CD4-positive, CD25-positive, alpha-beta regulatory T cell (primary cell): ENCODE data around the gene ZNF408. TPM values are rescaled to one million over a fixed set of nuclear protein-coding genes. Genes with fewer than 3 reads are reported as not detected.

Source experiments
- ATAC-seq, 2 donors: fragments of 150-1000 bp; cut with Tn5 transposase; one replicate each; pipeline ENCODE4 v1.10.0; 2021; ENCODE audit warnings: low read depth in 2 of 2, moderate number of reproducible peaks in 2 of 2, moderate library complexity in 1 of 2
- DNase-seq, 3 donors: peaks; one replicate each; pipeline versions ENCODE4 v3.0.0 to v3.0.0-alpha.2; 2012 to 2022; ENCODE audit warnings: mixed read lengths in 1 of 3
- H3K27ac ChIP-seq: one replicate; pipeline ENCODE4 v1.7.0; 2013; ENCODE audit warnings: mild to moderate bottlenecking, low read length; ENCODE audit not compliant: insufficient read depth, poor library complexity, severe bottlenecking
- H3K27me3 ChIP-seq: one replicate; pipeline ENCODE4 v1.7.0; 2013; ENCODE audit warnings: low read length; ENCODE audit not compliant: control insufficient read depth, insufficient read depth
- H3K36me3 ChIP-seq: one replicate; pipeline ENCODE4 v1.7.0; 2013; ENCODE audit warnings: mild to moderate bottlenecking, low read length, moderate library complexity; ENCODE audit not compliant: control insufficient read depth, insufficient read depth
- H3K4me1 ChIP-seq: 2 replicates; pipeline ENCODE4 v1.7.0; 2013; ENCODE audit warnings: mild to moderate bottlenecking, low read length; ENCODE audit not compliant: insufficient read depth, control insufficient read depth, poor library complexity, severe bottlenecking
- H3K4me3 ChIP-seq: one replicate; pipeline ENCODE4 v1.7.0; 2013; ENCODE audit warnings: low read depth, mild to moderate bottlenecking, low read length, moderate library complexity
- H3K9me3 ChIP-seq, 2 experiments: 1 replicate in 1 of 2; 2 replicates in 1 of 2; pipeline ENCODE4 v1.7.0; 2013; ENCODE audit warnings: low read length in 2 of 2, mild to moderate bottlenecking in 1 of 2, moderate library complexity in 1 of 2; ENCODE audit not compliant: control insufficient read depth in 2 of 2
- H3K27ac Mint-ChIP-seq, 3 donors: one replicate each; pipeline ENCODE4 v1.8.0; 2020 to 2022; ENCODE audit warnings: mild to moderate bottlenecking in 3 of 3, mixed read lengths in 3 of 3, moderate library complexity in 2 of 3
- H3K27me3 Mint-ChIP-seq: one replicate; pipeline ENCODE4 v1.8.0; 2022; ENCODE audit warnings: mild to moderate bottlenecking, mixed read lengths
- H3K36me3 Mint-ChIP-seq: one replicate; pipeline ENCODE4 v1.8.0; 2020; ENCODE audit warnings: mixed read lengths
- H3K4me1 Mint-ChIP-seq, 4 donors: one replicate each; pipeline ENCODE4 v1.8.0; 2020 to 2022; ENCODE audit warnings: mixed read lengths in 4 of 4, mild to moderate bottlenecking in 1 of 4
- H3K4me3 Mint-ChIP-seq, 4 donors: one replicate each; pipeline ENCODE4 v1.8.0; 2020 to 2022; ENCODE audit warnings: mild to moderate bottlenecking in 4 of 4, mixed read lengths in 4 of 4, moderate library complexity in 3 of 4
- H3K9me3 Mint-ChIP-seq, 7 donors: one replicate each; pipeline ENCODE4 v1.8.0; 2020 to 2022; ENCODE audit warnings: mixed read lengths in 7 of 7, mild to moderate bottlenecking in 3 of 7, moderate library complexity in 2 of 7
- polyA plus RNA-seq, 4 donors: library from polyadenylated mRNA; unstranded; fragments of 300-500 nt; fragmentation: Illumina TruSeq; gene quantifications; one replicate each; pipeline ENCODE4 v1.2.3, GENCODE V29; 2021
- total RNA-seq: library from RNA; stranded (reverse); gene quantifications from one replicate; pipeline ENCODE4 v1.2.3, GENCODE V29; 2022

The ZNF408 gene
- total and polyA plus RNA-seq, 5 donors from 2014 or later = 6.3 to 12.9 (median 8.4) TPM

GRCh38 chr11:46681814-46682213, 19.0 kb upstream of the ZNF408 start:
- ATAC-seq = no peak
- Histone ChIP-seq H3K4me3 (no peak overlapping the region), H3K36me3 (peaks cover 83% of the 10 kb centered on the region), H3K27me3 (no peaks in the 10 kb centered on the region), H3K9me3 (no peaks in the 10 kb centered on the region), H3K4me1 (no peaks in the 10 kb centered on the region), H3K27ac (no peak overlapping the region)
- no peaks in the 10 kb centered on the region for H3K27me3 Mint-ChIP-seq
- peaks cover 21% of the 10 kb centered on the region for H3K36me3 Mint-ChIP-seq
- H3K27ac Mint-ChIP-seq = peak overlapping the region in 1 of 3 donors; percentile 38
- no peak for DNase-seq
- H3K4me1 Mint-ChIP-seq = peaks cover 0 to 8% (median 4%) of the 10 kb centered on the region in 4 donors
- no peak overlapping the region for H3K4me3 Mint-ChIP-seq
- H3K9me3 Mint-ChIP-seq = peaks cover 0 to 2% (median 0%) of the 10 kb centered on the region in 7 donors

GRCh38 chr11:46682773-46683752, 17.8 kb upstream of the ZNF408 start:
- Mint-ChIP-seq H3K4me3 (no peak overlapping the region), H3K27me3 (no peaks in the 10 kb centered on the region), H3K9me3 (no peaks in the 10 kb centered on the region), H3K4me1 (peaks cover 0 to 6% (median 3%) of the 10 kb centered on the region in 4 donors), H3K36me3 (peaks cover 17% of the 10 kb centered on the region), H3K27ac (no peak overlapping the region)
- ATAC-seq (no peak), DNase-seq (no peak)
- no peaks in the 10 kb centered on the region for H3K9me3 ChIP-seq
- no peak overlapping the region for H3K27ac ChIP-seq
- no peak overlapping the region for H3K4me3 ChIP-seq
- H3K36me3 ChIP-seq = peaks cover 84% of the 10 kb centered on the region
- no peaks in the 10 kb centered on the region for H3K27me3 ChIP-seq
- no peaks in the 10 kb centered on the region for H3K4me1 ChIP-seq

GRCh38 chr11:46684367-46684766, 16.5 kb upstream of the ZNF408 start:
- ATAC-seq (no peak), DNase-seq (no peak)
- H3K9me3 ChIP-seq = no peaks in the 10 kb centered on the region
- H3K27ac ChIP-seq = no peak overlapping the region
- H3K4me3 ChIP-seq = no peak overlapping the region
- peaks cover 14% of the 10 kb centered on the region for H3K36me3 Mint-ChIP-seq
- H3K27me3 Mint-ChIP-seq = no peaks in the 10 kb centered on the region
- H3K4me1 ChIP-seq = no peaks in the 10 kb centered on the region
- no peaks in the 10 kb centered on the region for H3K27me3 ChIP-seq
- H3K27ac Mint-ChIP-seq = no peak overlapping the region
- no peak overlapping the region for H3K4me3 Mint-ChIP-seq
- H3K4me1 Mint-ChIP-seq = peaks cover 0 to 11% (median 5%) of the 10 kb centered on the region in 4 donors
- H3K36me3 ChIP-seq = peaks cover 80% of the 10 kb centered on the region
- H3K9me3 Mint-ChIP-seq = no peaks in the 10 kb centered on the region

GRCh38 chr11:46686886-46687795, 13.7 kb upstream of the ZNF408 start:
- H3K4me3 ChIP-seq = no peak overlapping the region
- H3K4me1 ChIP-seq = no peaks in the 10 kb centered on the region
- peaks cover 72% of the 10 kb centered on the region for H3K36me3 ChIP-seq
- no peak overlapping the region for H3K4me3 Mint-ChIP-seq
- no peaks in the 10 kb centered on the region for H3K27me3 ChIP-seq
- peaks cover 0 to 18% (median 5%) of the 10 kb centered on the region in 4 donors for H3K4me1 Mint-ChIP-seq
- DNase-seq = no peak
- no peaks in the 10 kb centered on the region for H3K27me3 Mint-ChIP-seq
- peak overlapping the region; percentile 2 to 72 (median 54) for H3K27ac Mint-ChIP-seq
- no peaks in the 10 kb centered on the region for H3K9me3 ChIP-seq
- no peaks in the 10 kb centered on the region for H3K9me3 Mint-ChIP-seq
- H3K36me3 Mint-ChIP-seq = peaks cover 15% of the 10 kb centered on the region
- H3K27ac ChIP-seq = no peak overlapping the region
- no peak for ATAC-seq

- peak overlapping the region in 2 of 3 donors; percentile 51 to 56 for H3K27ac Mint-ChIP-seq
- Histone ChIP-seq H3K27me3 (no peaks in the 10 kb centered on the region), H3K36me3 (peaks cover 81% of the 10 kb centered on the region), H3K4me3 (no peak overlapping the region), H3K4me1 (peaks cover 10% of the 10 kb centered on the region), H3K27ac (no peak overlapping the region), H3K9me3 (no peaks in the 10 kb centered on the region)
- no peak for ATAC-seq
- peaks cover 20% of the 10 kb centered on the region for H3K36me3 Mint-ChIP-seq
- peaks cover 0 to 25% (median 8%) of the 10 kb centered on the region in 4 donors for H3K4me1 Mint-ChIP-seq
- no peaks in the 10 kb centered on the region for H3K27me3 Mint-ChIP-seq
- peak overlapping the region in 1 of 4 donors; percentile 15 for H3K4me3 Mint-ChIP-seq
- no peak for DNase-seq
- H3K9me3 Mint-ChIP-seq = no peaks in the 10 kb centered on the region
Observed at GRCh38 chr11:46690702-46691101, 10.1 kb upstream of the ZNF408 start.

- Mint-ChIP-seq H3K4me3 (no peak overlapping the region), H3K27me3 (no peaks in the 10 kb centered on the region), H3K27ac (no peak overlapping the region), H3K4me1 (peaks cover 0 to 41% (median 9%) of the 10 kb centered on the region in 4 donors), H3K9me3 (no peaks in the 10 kb centered on the region), H3K36me3 (peaks cover 20% of the 10 kb centered on the region)
- Histone ChIP-seq H3K4me1 (peaks cover 19% of the 10 kb centered on the region), H3K27me3 (no peaks in the 10 kb centered on the region), H3K27ac (no peak overlapping the region), H3K4me3 (no peak overlapping the region), H3K36me3 (peaks cover 75% of the 10 kb centered on the region), H3K9me3 (no peaks in the 10 kb centered on the region)
- no peak for ATAC-seq
- no peak for DNase-seq
Observed at GRCh38 chr11:46692450-46692849, 8.4 kb upstream of the ZNF408 start.

- DNase-seq (no peak), ATAC-seq (no peak)
- Mint-ChIP-seq H3K27ac (peak overlapping the region in 1 of 3 donors; percentile 14), H3K9me3 (no peaks in the 10 kb centered on the region), H3K36me3 (peaks cover 18% of the 10 kb centered on the region), H3K4me1 (peaks cover 0 to 45% (median 16%) of the 10 kb centered on the region in 4 donors), H3K27me3 (no peaks in the 10 kb centered on the region), H3K4me3 (no peak overlapping the region)
- Histone ChIP-seq H3K4me3 (no peak overlapping the region), H3K36me3 (peaks cover 65% of the 10 kb centered on the region), H3K27ac (no peak overlapping the region), H3K4me1 (peaks cover 30% of the 10 kb centered on the region), H3K9me3 (no peaks in the 10 kb centered on the region), H3K27me3 (no peaks in the 10 kb centered on the region)
Observed at GRCh38 chr11:46693597-46694012, 7.2 kb upstream of the ZNF408 start.
